NB4 (cell line): ENCODE measurements around the gene CREB1.

Experiments
- DNase-seq: peaks from one replicate; pipeline ENCODE4 v3.0.0; 2010; ENCODE audit warnings: low read depth
- H3K4me3 ChIP-seq: one replicate; pipeline ENCODE4 v1.5.1; 2011; ENCODE audit warnings: mild to moderate bottlenecking, low read depth, low read length, moderate library complexity
- MAX ChIP-seq: IDR thresholded peaks from 2 replicates; pipeline ENCODE4 v1.6.1; 2011; ENCODE audit warnings: low read depth, low read length
- MYC ChIP-seq: IDR thresholded peaks from 2 replicates; pipeline ENCODE4 v1.6.1; 2011; ENCODE audit warnings: low read depth, low read length
- POLR2A ChIP-seq: IDR thresholded peaks from 2 replicates; pipeline ENCODE4 v1.6.1; 2011; ENCODE audit warnings: mild to moderate bottlenecking; ENCODE audit not compliant: insufficient read length; ENCODE audit errors: extremely low read depth
- TF ChIP-seq, protein P1 (sequence below): IDR thresholded peaks from one replicate; pipeline ENCODE4 v1.5.1; 2012; ENCODE audit warnings: low read depth, low read length

Gene CREB1

GRCh38 chr2:207561386-207562080, 31.8 kb downstream of the CREB1 start:
- no peak for DNase-seq
- TF ChIP-seq MAX (no peak), POLR2A (no peak), MYC (no peak)
- TF ChIP-seq, protein P1, sequence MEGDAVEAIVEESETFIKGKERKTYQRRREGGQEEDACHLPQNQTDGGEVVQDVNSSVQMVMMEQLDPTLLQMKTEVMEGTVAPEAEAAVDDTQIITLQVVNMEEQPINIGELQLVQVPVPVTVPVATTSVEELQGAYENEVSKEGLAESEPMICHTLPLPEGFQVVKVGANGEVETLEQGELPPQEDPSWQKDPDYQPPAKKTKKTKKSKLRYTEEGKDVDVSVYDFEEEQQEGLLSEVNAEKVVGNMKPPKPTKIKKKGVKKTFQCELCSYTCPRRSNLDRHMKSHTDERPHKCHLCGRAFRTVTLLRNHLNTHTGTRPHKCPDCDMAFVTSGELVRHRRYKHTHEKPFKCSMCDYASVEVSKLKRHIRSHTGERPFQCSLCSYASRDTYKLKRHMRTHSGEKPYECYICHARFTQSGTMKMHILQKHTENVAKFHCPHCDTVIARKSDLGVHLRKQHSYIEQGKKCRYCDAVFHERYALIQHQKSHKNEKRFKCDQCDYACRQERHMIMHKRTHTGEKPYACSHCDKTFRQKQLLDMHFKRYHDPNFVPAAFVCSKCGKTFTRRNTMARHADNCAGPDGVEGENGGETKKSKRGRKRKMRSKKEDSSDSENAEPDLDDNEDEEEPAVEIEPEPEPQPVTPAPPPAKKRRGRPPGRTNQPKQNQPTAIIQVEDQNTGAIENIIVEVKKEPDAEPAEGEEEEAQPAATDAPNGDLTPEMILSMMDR: no peak
- H3K4me3 ChIP-seq: no peak overlapping the region

DNA sequence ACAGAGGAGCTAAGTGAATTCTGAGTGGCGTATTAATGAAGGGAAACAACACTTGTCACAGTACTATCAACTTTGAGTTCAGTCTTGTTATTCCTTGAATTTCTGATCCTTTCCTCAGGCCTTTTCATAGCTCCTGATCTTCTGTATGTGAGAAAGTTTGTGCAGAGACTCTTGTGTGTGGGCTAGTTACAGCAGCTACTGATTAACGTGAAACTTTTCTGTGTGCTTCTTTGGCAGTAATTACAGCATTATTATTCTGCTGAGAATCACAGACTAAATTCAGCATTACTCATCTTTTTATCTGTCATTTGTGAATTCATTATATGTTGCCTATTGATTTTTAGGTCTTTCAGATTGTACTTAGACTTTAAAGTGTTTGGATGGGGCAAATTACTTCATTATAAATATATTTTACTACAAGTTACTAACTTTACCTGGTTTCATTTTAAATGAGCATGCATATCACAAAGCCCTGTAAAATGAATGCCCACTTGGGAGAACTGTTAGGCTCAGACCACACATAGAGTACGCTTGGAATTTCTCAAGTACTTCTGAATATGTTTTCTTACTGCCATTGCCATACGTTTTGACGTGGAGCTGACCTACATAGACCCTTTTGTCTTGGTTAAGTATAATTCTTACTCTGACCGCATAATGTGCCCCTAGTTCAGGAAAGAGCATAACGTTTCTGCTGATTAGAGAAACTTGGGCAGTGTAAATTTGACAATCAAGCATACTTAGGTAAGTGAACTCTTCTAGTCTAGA, 36.2 kb downstream of the CREB1 start:
- no peak for TF ChIP-seq POLR2A
- no peak for TF ChIP-seq MYC
- H3K4me3 ChIP-seq: no peak overlapping the region
- DNase-seq: no peak

DNA sequence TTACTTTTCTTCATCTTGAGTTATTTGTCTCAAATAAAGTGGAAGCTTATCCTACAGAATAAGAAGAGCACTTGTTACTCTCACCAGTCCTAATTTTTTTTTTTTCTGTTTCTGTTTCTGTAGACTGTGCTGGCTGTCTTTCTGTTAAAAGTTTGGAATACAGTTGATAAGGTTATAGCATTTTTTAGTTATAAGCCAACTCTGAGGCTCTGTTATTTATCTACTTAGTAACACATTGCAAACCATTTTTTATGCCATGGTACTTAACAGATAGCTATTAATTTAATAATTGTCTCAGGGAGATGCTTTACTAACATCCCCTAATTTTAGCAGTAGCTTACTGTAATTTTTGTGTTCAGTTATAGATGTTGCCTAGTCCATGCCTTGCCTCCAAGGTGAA, 37.9 kb downstream of the CREB1 start:
- TF ChIP-seq MAX: no peak
- TF ChIP-seq MYC: no peak
- no peak for TF ChIP-seq POLR2A
- TF ChIP-seq, protein P1: no peak
- no peak for DNase-seq
- no peak overlapping the region for H3K4me3 ChIP-seq

GRCh38 chr2:207571370-207571769, 41.6 kb downstream of the CREB1 start:
- no peak overlapping the region for H3K4me3 ChIP-seq
- no peak for DNase-seq
- TF ChIP-seq POLR2A: no peak
- TF ChIP-seq MYC: no peak

DNA sequence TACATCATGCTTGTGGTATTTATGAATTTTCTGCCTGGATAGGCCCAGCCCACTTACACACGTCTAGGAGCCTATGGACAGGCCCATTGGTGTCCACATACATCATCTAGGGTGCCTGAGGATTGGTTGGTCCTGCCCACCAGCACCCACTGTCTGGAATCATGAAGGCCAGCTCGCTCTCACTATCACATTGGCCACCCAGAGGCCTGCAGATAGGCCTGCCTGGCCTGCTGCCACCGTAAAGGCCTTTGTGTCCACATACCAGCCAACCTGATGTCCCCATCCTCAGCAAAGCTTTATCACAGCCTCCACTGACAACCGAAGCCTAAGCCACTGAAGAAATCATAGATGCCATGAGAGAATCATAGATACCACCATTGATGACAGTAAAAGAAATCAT, 55.2 kb downstream of the CREB1 start:
- H3K4me3 ChIP-seq: no peak overlapping the region
- no peak for DNase-seq
- TF ChIP-seq, protein P1: no peak
- TF ChIP-seq MYC: no peak
- TF ChIP-seq MAX: no peak
- TF ChIP-seq POLR2A: no peak

- no peak for DNase-seq
- no peak overlapping the region for H3K4me3 ChIP-seq
- TF ChIP-seq MYC (no peak), POLR2A (no peak), MAX (no peak)
- TF ChIP-seq, protein P1: no peak
These were observed 57.5 kb downstream of the CREB1 start for GRCh38 chr2:207587305-207587704.

DNA sequence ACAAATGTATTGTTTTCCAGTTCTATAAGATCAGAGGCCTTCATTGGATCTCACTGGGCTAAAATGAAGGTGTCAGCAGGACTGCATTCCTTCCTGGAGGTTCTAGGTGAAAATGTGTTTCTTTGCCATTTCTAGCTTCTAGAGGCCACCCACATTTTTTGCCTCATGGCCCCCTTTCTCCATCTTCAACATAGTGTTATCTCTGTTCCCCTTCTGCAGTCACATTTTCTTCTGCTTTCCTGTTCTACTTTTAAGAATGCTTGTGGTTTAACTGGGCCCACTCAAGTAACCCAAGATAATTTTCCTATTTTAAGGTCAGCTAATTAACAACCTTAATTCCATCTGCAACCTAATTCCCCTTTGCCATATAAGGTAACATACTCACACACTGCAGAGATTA, 59.4 kb downstream of the CREB1 start:
- TF ChIP-seq MYC (no peak), POLR2A (no peak), MAX (no peak)
- TF ChIP-seq, protein P1: no peak
- no peak overlapping the region for H3K4me3 ChIP-seq
- DNase-seq: no peak
